SK-N-SH treated with all-trans-retinoic acid at 6 μM for 48 hours (cell line): ENCODE results near the gene SMOC1.

Experiments used
- ATAC-seq: fragments of 200-7000 bp; cut with Tn5 transposase; 3 replicates; pipeline ENCODE4 v1.9.1; 2020; ENCODE audit warnings: mild to moderate bottlenecking, moderate library complexity
- ARNTL ChIP-seq: fragments of 450-650 bp; formaldehyde crosslinking; IDR thresholded peaks from 2 replicates; pipeline ENCODE4 v1.5.0; 2020; ENCODE audit warnings: low read depth, mild to moderate bottlenecking, moderate library complexity, borderline replicate concordance
- CREB5 ChIP-seq: fragments of 250-450 bp; sonication (Bioruptor Pico); IDR thresholded peaks from 2 replicates; pipeline ENCODE4 v1.5.1; 2020; ENCODE audit warnings: low read depth, mild to moderate bottlenecking, moderate library complexity
- CSDC2 ChIP-seq: fragments of 250-450 bp; sonication (Bioruptor Pico); IDR thresholded peaks from 2 replicates; pipeline ENCODE4 v1.5.0; 2020; ENCODE audit warnings: mild to moderate bottlenecking, moderate library complexity
- CSRNP3 ChIP-seq: fragments of 250-450 bp; sonication (Bioruptor Pico); IDR thresholded peaks from 2 replicates; pipeline ENCODE4 v1.5.1; 2021; ENCODE audit warnings: mild to moderate bottlenecking, moderate library complexity
- ESRRG ChIP-seq: fragments of 250-450 bp; sonication (Bioruptor Pico); IDR thresholded peaks from 2 replicates; pipeline ENCODE4 v1.6.1; 2021; ENCODE audit warnings: mild to moderate bottlenecking
- ISL1 ChIP-seq: fragments of 250-450 bp; sonication (Bioruptor Pico); IDR thresholded peaks from 2 replicates; pipeline ENCODE4 v2.1.2; 2022; ENCODE audit warnings: mild to moderate bottlenecking, moderate library complexity
- OSR1 ChIP-seq: fragments of 250-450 bp; sonication (Bioruptor Pico); IDR thresholded peaks from 2 replicates; pipeline ENCODE4 v1.8.0; 2022; ENCODE audit warnings: moderate library complexity, mild to moderate bottlenecking, inconsistent platforms
- PATZ1 ChIP-seq: fragments of 250-450 bp; sonication (Bioruptor Pico); IDR thresholded peaks from 2 replicates; pipeline ENCODE4 v1.8.0; 2020; ENCODE audit warnings: mild to moderate bottlenecking, moderate library complexity, borderline replicate concordance
- POU6F1 ChIP-seq: fragments of 250-450 bp; sonication (Bioruptor Pico); IDR thresholded peaks from 2 replicates; pipeline ENCODE4 v1.8.0; 2021; ENCODE audit warnings: low read depth, mild to moderate bottlenecking, moderate library complexity, borderline replicate concordance
- PPARA ChIP-seq: fragments of 250-450 bp; sonication (Bioruptor Pico); IDR thresholded peaks from 2 replicates; pipeline ENCODE4 v1.5.0; 2020; ENCODE audit warnings: mild to moderate bottlenecking, borderline replicate concordance
- RARB ChIP-seq: fragments of 250-450 bp; sonication (Bioruptor Pico); IDR thresholded peaks from 2 replicates; pipeline ENCODE4 v1.8.0; 2021; ENCODE audit warnings: mild to moderate bottlenecking, moderate library complexity
- SNAI2 ChIP-seq: fragments of 250-450 bp; sonication (Bioruptor Pico); IDR thresholded peaks from 2 replicates; pipeline ENCODE4 v1.5.0; 2020; ENCODE audit warnings: mild to moderate bottlenecking, moderate library complexity
- TCF4 ChIP-seq: fragments of 250-450 bp; sonication (Bioruptor Pico); IDR thresholded peaks from 2 replicates; pipeline ENCODE4 v1.8.0; 2021; ENCODE audit warnings: mild to moderate bottlenecking, moderate library complexity, borderline replicate concordance
- TOX ChIP-seq: fragments of 250-450 bp; sonication (Bioruptor Pico); IDR thresholded peaks from 2 replicates; pipeline ENCODE4 v1.8.0; 2021; ENCODE audit warnings: mild to moderate bottlenecking, moderate library complexity, borderline replicate concordance
- TSHZ2 ChIP-seq: fragments of 250-450 bp; sonication (Bioruptor Pico); IDR thresholded peaks from 2 replicates; pipeline ENCODE4 v1.5.0; 2020; ENCODE audit warnings: mild to moderate bottlenecking, moderate library complexity
- ZC3H10 ChIP-seq: fragments of 250-450 bp; sonication (Bioruptor Pico); IDR thresholded peaks from 2 replicates; pipeline ENCODE4 v1.5.1; 2021; ENCODE audit warnings: mild to moderate bottlenecking, moderate library complexity
- ZFP3 ChIP-seq: fragments of 250-450 bp; sonication (Bioruptor Pico); IDR thresholded peaks from 2 replicates; pipeline ENCODE4 v1.5.0; 2020; ENCODE audit warnings: mild to moderate bottlenecking, moderate library complexity
- ZFP30 ChIP-seq: fragments of 450-650 bp; formaldehyde crosslinking; IDR thresholded peaks from 2 replicates; pipeline ENCODE4 v1.5.0; 2022; ENCODE audit warnings: mild to moderate bottlenecking, moderate library complexity
- ZNF565 ChIP-seq: fragments of 450-650 bp; formaldehyde crosslinking; conservative IDR thresholded peaks from 2 replicates; pipeline ENCODE4 v1.5.0; 2020; ENCODE audit warnings: low read depth, mild to moderate bottlenecking, moderate library complexity
- ZNF70 ChIP-seq: fragments of 450-650 bp; formaldehyde crosslinking; IDR thresholded peaks from 2 replicates; pipeline ENCODE4 v1.5.0; 2020; ENCODE audit warnings: mild to moderate bottlenecking, moderate library complexity
- ZNF8 ChIP-seq: fragments of 450-650 bp; formaldehyde crosslinking; IDR thresholded peaks from 2 replicates; pipeline ENCODE4 v1.5.0; 2020; ENCODE audit warnings: mild to moderate bottlenecking, moderate library complexity

The SMOC1 gene

GRCh38 chr14:69909826-69910550, 30.8 kb downstream of the SMOC1 start:
- TF ChIP-seq ZNF70 (CRISPR knock-in tag) (no peak), RARB (no peak), TSHZ2 (CRISPR knock-in tag) (no peak), TOX (CRISPR knock-in tag) (no peak), ESRRG (CRISPR knock-in tag) (no peak), CREB5 (CRISPR knock-in tag) (no peak), CSDC2 (no peak), PPARA (CRISPR knock-in tag) (no peak), ZFP3 (no peak), ZFP30 (CRISPR knock-in tag) (no peak), POU6F1 (CRISPR knock-in tag) (no peak), ISL1 (CRISPR knock-in tag) (no peak), SNAI2 (CRISPR knock-in tag) (no peak)
- TF ChIP-seq, all 23 proteins: peak for 0
- no peak for ATAC-seq

- TF ChIP-seq SNAI2 (CRISPR knock-in tag) (no peak), OSR1 (no peak), PPARA (CRISPR knock-in tag) (no peak), PATZ1 (CRISPR knock-in tag) (no peak), POU6F1 (CRISPR knock-in tag) (no peak), ZNF8 (CRISPR knock-in tag) (no peak), ZNF565 (CRISPR knock-in tag) (no peak), RARB (no peak), CREB5 (CRISPR knock-in tag) (no peak), TCF4 (CRISPR knock-in tag) (no peak)
Observed at GRCh38 chr14:69910871-69911270, 31.7 kb downstream of the SMOC1 start.

GRCh38 chr14:69913686-69914085, 34.5 kb downstream of the SMOC1 start:
- ATAC-seq = no peak
- TF ChIP-seq ISL1 (CRISPR knock-in tag) (no peak), ZC3H10 (CRISPR knock-in tag) (no peak), CREB5 (CRISPR knock-in tag) (no peak), ZFP3 (no peak), RARB (no peak), TCF4 (CRISPR knock-in tag) (no peak), SNAI2 (CRISPR knock-in tag) (no peak), CSRNP3 (CRISPR knock-in tag) (no peak), ARNTL (no peak), OSR1 (no peak), ZNF8 (CRISPR knock-in tag) (no peak)

More at GRCh38 chr14:69910871-69911270, 31.7 kb downstream of the SMOC1 start:
- ATAC-seq = no peak
